H1 (cell line): ENCODE data around the gene GDE1.

Experiments used
- CTCF ChIP-seq, 3 experiments: IDR thresholded peaks; 1 replicate in 2 of 3; 2 replicates in 1 of 3; pipeline versions ENCODE4 v1.5.1 to v1.6.1; 2011; ENCODE audit warnings: low read length in 3 of 3, mild to moderate bottlenecking in 3 of 3, inconsistent platforms in 2 of 3, low read depth in 1 of 3, moderate library complexity in 1 of 3; ENCODE audit not compliant: insufficient read depth in 1 of 3; ENCODE audit errors: control extremely low read depth in 1 of 3
- RNF2 ChIP-seq: fragments of 200-900, 300-1000 bp; sonication (generic); IDR thresholded peaks from 2 replicates; pipeline ENCODE4 v1.7.1; 2016; ENCODE audit warnings: borderline replicate concordance, low read depth, mild to moderate bottlenecking, antibody characterized with exemption, low read length; ENCODE audit not compliant: poor library complexity, severe bottlenecking; ENCODE audit errors: missing control alignments

DNA sequence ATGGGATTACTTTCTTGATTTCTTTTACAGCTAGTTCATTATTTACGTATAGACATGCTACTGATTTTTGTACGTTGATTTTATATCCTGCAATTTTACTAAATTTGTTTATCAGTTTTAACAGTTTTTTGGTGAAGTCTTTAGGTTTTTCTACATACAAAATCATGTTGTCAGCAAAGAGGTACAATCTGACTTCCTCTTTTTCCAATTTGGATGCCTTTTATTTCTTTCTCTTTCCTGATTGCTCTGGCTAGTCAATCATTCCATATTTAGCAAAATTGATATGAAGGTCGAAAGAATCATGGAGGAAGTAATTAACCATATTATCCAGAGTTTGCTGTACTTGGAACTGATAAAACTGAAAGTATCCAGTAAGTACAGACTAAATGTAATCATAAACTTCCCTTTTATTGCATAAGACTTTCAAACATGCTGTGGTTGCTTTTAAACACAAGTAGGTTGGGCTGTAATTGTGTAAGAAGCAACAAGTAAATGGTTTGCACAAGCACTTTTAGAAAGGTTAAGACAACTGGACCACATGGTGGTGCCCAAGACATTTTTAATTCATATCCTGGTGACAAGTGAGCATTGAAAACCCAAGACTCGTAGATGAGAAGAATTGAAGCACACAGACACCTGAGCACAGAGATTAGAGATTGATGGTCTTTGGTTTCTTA lies 8.4 kb downstream of the GDE1 start:
- TF ChIP-seq RNF2 (no peak), CTCF (IDR thresholded peaks at IDR 0.05; ENCODE audit: control extremely low read depth in 1 of 3, insufficient read depth in 1 of 3, low read depth in 1 of 3, low read length in 3 of 3) (no peak)
